ENCODE measurements around the gene EXOC6B.

DNA sequence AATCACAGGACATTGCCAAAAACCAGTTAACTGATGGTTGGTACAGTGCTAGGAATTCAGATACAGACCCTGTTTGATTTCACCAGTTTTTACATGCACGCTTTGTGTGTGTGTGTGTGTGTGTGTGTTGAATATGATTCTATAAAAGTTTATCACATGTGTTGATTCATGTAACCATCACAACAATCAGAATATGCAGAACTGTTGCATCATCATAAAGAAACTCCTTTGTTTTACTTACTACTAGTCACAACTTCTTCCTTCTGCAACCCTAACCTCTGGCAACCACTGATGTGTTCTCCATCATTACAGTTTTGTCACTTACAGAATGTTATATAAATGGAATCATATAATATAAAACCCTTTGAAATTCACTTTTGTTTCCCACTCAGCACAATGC, 533.4 kb downstream of the EXOC6B start:
- TF ChIP-seq ZNF565 (CRISPR knock-in tag; conservative IDR thresholded peaks at IDR 0.05; ENCODE audit: low read depth) (no peak), ZNF70 (CRISPR knock-in tag; IDR thresholded peaks at IDR 0.05) (no peak), ARNTL (CRISPR knock-in tag; IDR thresholded peaks at IDR 0.05; ENCODE audit: borderline replicate concordance, low read depth) (no peak), OSR1 (CRISPR knock-in tag; IDR thresholded peaks at IDR 0.05) (no peak), PPARA (CRISPR knock-in tag; IDR thresholded peaks at IDR 0.05; ENCODE audit: borderline replicate concordance) (no peak), ZFP30 (CRISPR knock-in tag; IDR thresholded peaks at IDR 0.05) (no peak), CSDC2 (CRISPR knock-in tag; IDR thresholded peaks at IDR 0.05) (no peak)
- TF ChIP-seq, protein P1, sequence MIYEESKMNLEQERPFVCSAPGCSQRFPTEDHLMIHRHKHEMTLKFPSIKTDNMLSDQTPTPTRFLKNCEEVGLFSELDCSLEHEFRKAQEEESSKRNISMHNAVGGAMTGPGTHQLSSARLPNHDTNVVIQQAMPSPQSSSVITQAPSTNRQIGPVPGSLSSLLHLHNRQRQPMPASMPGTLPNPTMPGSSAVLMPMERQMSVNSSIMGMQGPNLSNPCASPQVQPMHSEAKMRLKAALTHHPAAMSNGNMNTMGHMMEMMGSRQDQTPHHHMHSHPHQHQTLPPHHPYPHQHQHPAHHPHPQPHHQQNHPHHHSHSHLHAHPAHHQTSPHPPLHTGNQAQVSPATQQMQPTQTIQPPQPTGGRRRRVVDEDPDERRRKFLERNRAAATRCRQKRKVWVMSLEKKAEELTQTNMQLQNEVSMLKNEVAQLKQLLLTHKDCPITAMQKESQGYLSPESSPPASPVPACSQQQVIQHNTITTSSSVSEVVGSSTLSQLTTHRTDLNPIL (CRISPR knock-in tag; IDR thresholded peaks at IDR 0.05; ENCODE audit: low read depth) = no peak

Data from SK-N-SH treated with all-trans-retinoic acid at 6 μM for 48 hours (cell line).